DND-41 (cell line): ENCODE results near the gene TSEN15.

ENCODE experiments used
- CTCF ChIP-seq: IDR thresholded peaks from 2 replicates; pipeline ENCODE4 v1.5.1; 2012; ENCODE audit warnings: borderline replicate concordance, low read length, moderate library complexity, mild to moderate bottlenecking; ENCODE audit not compliant: poor library complexity, severe bottlenecking; ENCODE audit errors: extremely low read depth
- EZH2 ChIP-seq: IDR thresholded peaks from 3 replicates; pipeline ENCODE4 v1.6.1; 2012; ENCODE audit warnings: borderline replicate concordance, low read depth, mild to moderate bottlenecking, moderate library complexity, low read length, inconsistent platforms; ENCODE audit not compliant: severe bottlenecking

- TF ChIP-seq CTCF (no peak), EZH2 (no peak)
Observed at GRCh38 chr1:184016169-184016568, 35.4 kb upstream of the TSEN15 start.
